GM20000 (cell line): Measurements from ENCODE around the gene RABL2A.
"Not testable (repeated sequence)": the region's sequence is repeated elsewhere in the genome, so short reads cannot be mapped to it uniquely, and the experiment has no call there.

Experiments
- DNase-seq: peaks from one replicate; pipeline ENCODE4 v3.0.0; 2012; ENCODE audit warnings: low spot score
- CTCF ChIP-seq: IDR thresholded peaks from 2 replicates; pipeline ENCODE4 v1.5.1; 2012; ENCODE audit warnings: mild to moderate bottlenecking, control low read depth; ENCODE audit errors: extremely low read depth, missing control alignments

Gene RABL2A

GRCh38 chr2:113626616-113627330 lies at the start of gene RABL2A:
Gene RABL2A, plus strand, starts transcription at chr2:113627266. Its CDS starts 1,341 bp downstream, at chr2:113628607.
- DNase-seq = peak; percentile 86

- DNase-seq = not testable (repeated sequence)
Measured at GRCh38 chr2:113578508-113578907, 48.6 kb upstream of the RABL2A start.

GRCh38 chr2:113582473-113582872 lies 44.6 kb upstream of the RABL2A start:
- DNase-seq = not testable (repeated sequence)

- peak; percentile 85 for DNase-seq
Measured at GRCh38 chr2:113583521-113584225, 43.4 kb upstream of the RABL2A start.

GRCh38 chr2:113584311-113585092 lies 42.6 kb upstream of the RABL2A start:
- not testable (repeated sequence) for DNase-seq

GRCh38 chr2:113587201-113587600 lies 39.9 kb upstream of the RABL2A start:
- TF ChIP-seq CTCF = peak; percentile 54
- DNase-seq = peak; percentile 5

- not testable (repeated sequence) for DNase-seq
Measured at GRCh38 chr2:113589591-113589990, 37.5 kb upstream of the RABL2A start.

GRCh38 chr2:113591926-113592325 lies 35.1 kb upstream of the RABL2A start:
- DNase-seq = not testable (repeated sequence)

GRCh38 chr2:113593280-113593679 lies 33.8 kb upstream of the RABL2A start:
- DNase-seq = peak; percentile 0

GRCh38 chr2:113595725-113596124 lies 31.3 kb upstream of the RABL2A start:
- not testable (repeated sequence) for DNase-seq

- not testable (repeated sequence) for DNase-seq
Measured at GRCh38 chr2:113597164-113597563, 29.9 kb upstream of the RABL2A start.

- DNase-seq = not testable (repeated sequence)
Measured at GRCh38 chr2:113597572-113597971, 29.5 kb upstream of the RABL2A start.

- not testable (repeated sequence) for DNase-seq
Measured at GRCh38 chr2:113598180-113598579, 28.9 kb upstream of the RABL2A start.

- not testable (repeated sequence) for DNase-seq
Measured at GRCh38 chr2:113598738-113599137, 28.3 kb upstream of the RABL2A start.

GRCh38 chr2:113599208-113599607 lies 27.9 kb upstream of the RABL2A start:
- not testable (repeated sequence) for DNase-seq
